Keratinocyte (primary cell): ENCODE measurements around the gene ITGAE. TPM values are rescaled to one million over a fixed set of nuclear protein-coding genes. Genes with fewer than 3 reads are reported as not detected.

ENCODE experiments used
- DNase-seq: peaks from one replicate; pipeline ENCODE4 v3.0.0-alpha.2; 2011; ENCODE audit warnings: low read depth, missing footprints, low spot score
- FAIRE-seq: peaks from 2 replicates; lab custom pipeline; 2011; peaks lifted over from hg19 to GRCh38; lab: Jason Lieb, UNC
- H2AFZ ChIP-seq: 2 replicates; pipeline ENCODE4 v1.6.0; 2012; ENCODE audit warnings: low read length, control low read depth, inconsistent platforms; ENCODE audit not compliant: control insufficient read depth
- H3K27ac ChIP-seq: 2 replicates; pipeline ENCODE4 v1.5.1; 2011; ENCODE audit warnings: low read length; ENCODE audit not compliant: control insufficient read depth, insufficient read depth
- H3K27me3 ChIP-seq: 3 replicates; pipeline ENCODE4 v1.6.0; 2011; ENCODE audit warnings: low read length; ENCODE audit not compliant: control insufficient read depth, insufficient read depth; ENCODE audit errors: extremely low read depth
- H3K36me3 ChIP-seq, 2 experiments: 2 replicates in 1 of 2; 3 replicates in 1 of 2; pipeline ENCODE4 v1.5.1; 2011; ENCODE audit warnings: low read length in 2 of 2, mild to moderate bottlenecking in 1 of 2; ENCODE audit not compliant: control insufficient read depth in 2 of 2, insufficient read depth in 2 of 2; ENCODE audit errors: extremely low read depth in 1 of 2
- H3K4me1 ChIP-seq: 3 replicates; pipeline ENCODE4 v1.5.1; 2011; ENCODE audit warnings: low read length; ENCODE audit not compliant: control insufficient read depth, insufficient read depth; ENCODE audit errors: extremely low read depth
- H3K4me2 ChIP-seq: 3 replicates; pipeline ENCODE4 v1.6.0; 2011; ENCODE audit warnings: low read depth, low read length; ENCODE audit not compliant: control insufficient read depth, insufficient read depth; ENCODE audit errors: extremely low read depth
- H3K4me3 ChIP-seq, 3 experiments: fragments of 200-600 bp in 1 of 3; sonication (generic) in 1 of 3; 2 replicates in 2 of 3; 3 replicates in 1 of 3; pipeline ENCODE4 v1.5.1; 2011 to 2016; ENCODE audit warnings: low read length in 3 of 3, mild to moderate bottlenecking in 3 of 3, control low read depth in 2 of 3, inconsistent platforms in 1 of 3, low read depth in 1 of 3, mixed read lengths in 1 of 3, mixed run types in 1 of 3, moderate library complexity in 1 of 3; ENCODE audit not compliant: control insufficient read depth in 2 of 3, insufficient read depth in 2 of 3; ENCODE audit errors: extremely low read depth in 1 of 3
- H3K79me2 ChIP-seq: 2 replicates; pipeline ENCODE4 v1.6.0; 2012; ENCODE audit warnings: low read length; ENCODE audit not compliant: control insufficient read depth, insufficient read depth
- H3K9ac ChIP-seq: 3 replicates; pipeline ENCODE4 v1.6.0; 2011; ENCODE audit warnings: low read length; ENCODE audit not compliant: control insufficient read depth, insufficient read depth; ENCODE audit errors: extremely low read depth
- H3K9me1 ChIP-seq: 3 replicates; pipeline ENCODE4 v1.6.0; 2011; ENCODE audit warnings: low read length; ENCODE audit not compliant: control insufficient read depth, insufficient read depth; ENCODE audit errors: extremely low read depth
- H3K9me3 ChIP-seq: 2 replicates; pipeline ENCODE4 v1.5.1; 2012; ENCODE audit warnings: low read depth, low read length; ENCODE audit not compliant: control insufficient read depth
- H4K20me1 ChIP-seq: 3 replicates; pipeline ENCODE4 v1.6.0; 2011; ENCODE audit warnings: low read length; ENCODE audit not compliant: control insufficient read depth, insufficient read depth; ENCODE audit errors: extremely low read depth
- EZH2 ChIP-seq: IDR thresholded peaks from one replicate; pipeline ENCODE4 v1.6.1; 2012; ENCODE audit warnings: inconsistent platforms, mild to moderate bottlenecking, low read length, moderate library complexity
- dilution Hi-C: fragments of 300-500 bp; cut with MboI; formaldehyde crosslinking; loops from one replicate; pipeline ENCODE4 v1.7.0; 2020; ENCODE audit warnings: low sequenced_read_pairs; ENCODE audit not compliant: extremely low pct_ligation_motif_present
- polyA plus RNA-seq, 5 experiments: library from polyadenylated mRNA; depleted of rRNA in 3 of 5; stranded (reverse) in 3 of 5; stranded (forward) in 1 of 5; unstranded in 1 of 5; fragments of >200 nt; gene quantifications; 1 replicate in 1 of 5; 2 replicates in 3 of 5; 3 replicates in 1 of 5; pipeline versions ENCODE4 v1.2.1 to v1.2.3, GENCODE V29; 2011 to 2012; ENCODE audit warnings: missing spikeins in 2 of 5, low read depth in 1 of 5, low replicate concordance in 1 of 5
- TF ChIP-seq, protein P1 (sequence below), 3 experiments: IDR thresholded peaks in 1 of 3; conservative IDR thresholded peaks in 1 of 3; optimal IDR thresholded peaks in 1 of 3; 2 replicates in 2 of 3; 3 replicates in 1 of 3; pipeline versions ENCODE3 to v1.5.1; 2011; ENCODE audit warnings: low read length in 3 of 3, mild to moderate bottlenecking in 3 of 3, moderate library complexity in 2 of 3, control low read depth in 1 of 3, inconsistent platforms in 1 of 3; ENCODE audit not compliant: insufficient read depth in 2 of 3; ENCODE audit errors: extremely low read depth in 1 of 3

ITGAE gene
- polyA plus RNA-seq, 1 donor (not counting 4 experiments of a cell fraction or from before 2014, with no cell fraction given) = 66.6 TPM

DNA sequence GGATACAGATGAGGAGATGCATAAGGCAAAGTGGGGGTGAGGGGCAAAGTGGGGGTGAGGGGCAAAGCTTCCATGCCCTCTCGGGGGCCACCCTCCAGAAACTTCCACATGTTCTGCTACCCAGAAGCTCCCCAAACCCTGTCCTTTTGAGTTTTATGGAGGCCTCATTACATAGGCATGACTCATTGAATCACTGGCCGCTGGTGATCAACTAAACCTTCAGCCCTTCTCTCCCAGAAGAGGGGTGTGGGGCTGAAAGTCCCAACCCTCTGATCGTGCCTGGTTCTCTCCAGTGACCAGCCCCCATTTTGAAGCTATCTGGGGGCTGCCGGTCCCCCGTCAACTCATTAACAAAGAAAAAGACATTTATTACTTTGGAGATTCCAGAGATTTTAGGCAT lies 27.5 kb downstream of the ITGAE start:
- no peak for DNase-seq
- FAIRE-seq = no peak
- Histone ChIP-seq H3K27me3 (no peaks in the 10 kb centered on the region), H3K9me3 (no peaks in the 10 kb centered on the region), H4K20me1 (no peaks in the 10 kb centered on the region), H3K9ac (no peak overlapping the region), H3K27ac (no peak overlapping the region), H2AFZ (no peak overlapping the region), H3K4me3 (no peak overlapping the region), H3K4me1 (no peaks in the 10 kb centered on the region), H3K79me2 (no peaks in the 10 kb centered on the region), H3K9me1 (no peaks in the 10 kb centered on the region), H3K36me3 (no peaks in the 10 kb centered on the region), H3K4me2 (no peak overlapping the region)
- dilution Hi-C loops = no loop called here
- no peak for TF ChIP-seq EZH2
- TF ChIP-seq, protein P1, sequence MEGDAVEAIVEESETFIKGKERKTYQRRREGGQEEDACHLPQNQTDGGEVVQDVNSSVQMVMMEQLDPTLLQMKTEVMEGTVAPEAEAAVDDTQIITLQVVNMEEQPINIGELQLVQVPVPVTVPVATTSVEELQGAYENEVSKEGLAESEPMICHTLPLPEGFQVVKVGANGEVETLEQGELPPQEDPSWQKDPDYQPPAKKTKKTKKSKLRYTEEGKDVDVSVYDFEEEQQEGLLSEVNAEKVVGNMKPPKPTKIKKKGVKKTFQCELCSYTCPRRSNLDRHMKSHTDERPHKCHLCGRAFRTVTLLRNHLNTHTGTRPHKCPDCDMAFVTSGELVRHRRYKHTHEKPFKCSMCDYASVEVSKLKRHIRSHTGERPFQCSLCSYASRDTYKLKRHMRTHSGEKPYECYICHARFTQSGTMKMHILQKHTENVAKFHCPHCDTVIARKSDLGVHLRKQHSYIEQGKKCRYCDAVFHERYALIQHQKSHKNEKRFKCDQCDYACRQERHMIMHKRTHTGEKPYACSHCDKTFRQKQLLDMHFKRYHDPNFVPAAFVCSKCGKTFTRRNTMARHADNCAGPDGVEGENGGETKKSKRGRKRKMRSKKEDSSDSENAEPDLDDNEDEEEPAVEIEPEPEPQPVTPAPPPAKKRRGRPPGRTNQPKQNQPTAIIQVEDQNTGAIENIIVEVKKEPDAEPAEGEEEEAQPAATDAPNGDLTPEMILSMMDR (optimal IDR thresholded peaks at IDR 0.05 in 1 of 3, IDR thresholded peaks at IDR 0.05 in 1 of 3, conservative IDR thresholded peaks at IDR 0.05 in 1 of 3; ENCODE audit: extremely low read depth in 1 of 3, insufficient read depth in 2 of 3, low read length in 3 of 3) = no peak

DNA sequence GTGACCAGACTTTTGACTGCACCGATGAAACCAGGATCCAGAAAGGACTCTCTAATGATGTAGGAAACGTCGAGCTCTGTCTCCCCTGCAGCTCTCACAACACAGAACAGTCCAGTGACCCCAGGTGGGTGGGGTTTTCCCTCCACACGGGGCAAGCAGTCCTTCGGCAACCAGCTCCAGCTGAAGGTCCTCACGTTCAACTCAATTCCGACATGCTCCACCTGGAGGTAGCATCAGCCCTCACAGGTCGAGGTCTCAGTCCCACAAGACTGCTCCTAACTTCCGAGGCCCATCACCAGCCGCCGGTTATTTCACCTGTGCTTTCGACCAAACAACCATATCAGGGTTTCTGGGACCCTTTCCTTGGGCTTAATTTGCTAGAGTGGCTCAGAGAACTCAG lies 28.2 kb downstream of the ITGAE start:
- Histone ChIP-seq H3K9me3 (no peaks in the 10 kb centered on the region), H3K4me2 (no peak overlapping the region), H3K9me1 (no peaks in the 10 kb centered on the region), H2AFZ (no peak overlapping the region), H3K9ac (no peak overlapping the region), H3K27ac (no peak overlapping the region), H3K4me3 (no peak overlapping the region), H4K20me1 (no peaks in the 10 kb centered on the region), H3K4me1 (no peaks in the 10 kb centered on the region), H3K36me3 (no peaks in the 10 kb centered on the region), H3K27me3 (no peaks in the 10 kb centered on the region), H3K79me2 (no peaks in the 10 kb centered on the region)
- FAIRE-seq (no peak), DNase-seq (no peak)
- dilution Hi-C loops = no loop called here
- TF ChIP-seq, protein P1 (optimal IDR thresholded peaks at IDR 0.05 in 1 of 3, IDR thresholded peaks at IDR 0.05 in 1 of 3, conservative IDR thresholded peaks at IDR 0.05 in 1 of 3; ENCODE audit: extremely low read depth in 1 of 3, insufficient read depth in 2 of 3, low read length in 3 of 3) = no peak
- no peak for TF ChIP-seq EZH2
